HTR-8/SVneo (cell line): Measurements from ENCODE around the gene LDHAL6A.
"Not testable (repeated sequence)": the region's sequence is repeated elsewhere in the genome, so short reads cannot be mapped to it uniquely, and the experiment has no call there.

Source experiments
- DNase-seq: peaks from one replicate; pipeline ENCODE4 v3.0.0; 2011; ENCODE audit warnings: low spot score, mixed read lengths; ENCODE audit not compliant: insufficient read length
- FAIRE-seq: peaks from 2 replicates; lab custom pipeline; 2011; peaks lifted over from hg19 to GRCh38; lab: Jason Lieb, UNC

LDHAL6A gene

DNA sequence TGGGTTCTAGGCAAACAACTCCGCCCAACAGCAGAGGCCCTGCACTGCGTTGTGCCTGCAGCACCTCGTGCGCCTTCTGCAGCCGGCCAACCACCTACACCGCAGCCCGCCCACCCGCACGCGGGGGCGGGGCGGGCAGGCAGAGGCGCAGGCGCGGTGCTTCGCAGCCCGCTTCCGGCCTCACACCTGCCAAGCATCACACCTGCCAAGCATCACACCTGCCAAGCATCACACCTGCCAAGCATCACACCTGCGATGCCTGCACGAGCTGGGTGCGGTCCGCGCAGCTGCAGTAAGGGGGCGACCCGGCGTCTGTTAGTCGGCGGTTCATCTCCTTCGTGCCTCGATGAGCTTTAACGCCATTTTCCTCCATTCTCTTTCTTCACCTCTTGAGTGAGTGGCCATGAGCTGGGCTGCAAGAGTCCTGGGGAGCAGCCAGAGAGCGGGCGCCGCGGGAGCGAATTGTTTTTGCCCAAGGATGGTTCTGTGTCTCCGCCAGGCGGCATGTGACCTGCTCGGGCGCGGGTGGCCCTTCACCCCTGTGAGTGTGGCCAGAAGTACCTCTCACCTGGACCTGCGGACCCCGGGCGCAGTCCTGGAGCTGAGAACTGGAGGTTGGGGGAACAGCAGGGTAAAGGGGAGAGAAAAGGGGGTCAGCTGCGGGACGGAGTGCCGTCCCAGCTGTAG lies at the start of gene LDHAL6A:
LDHAL6A (plus strand) TSS at position 171 of the 687 bp plus-strand sequence. CDS start 825 bp downstream, outside the sequence.
- FAIRE-seq (no peak), DNase-seq (no peak)

DNA sequence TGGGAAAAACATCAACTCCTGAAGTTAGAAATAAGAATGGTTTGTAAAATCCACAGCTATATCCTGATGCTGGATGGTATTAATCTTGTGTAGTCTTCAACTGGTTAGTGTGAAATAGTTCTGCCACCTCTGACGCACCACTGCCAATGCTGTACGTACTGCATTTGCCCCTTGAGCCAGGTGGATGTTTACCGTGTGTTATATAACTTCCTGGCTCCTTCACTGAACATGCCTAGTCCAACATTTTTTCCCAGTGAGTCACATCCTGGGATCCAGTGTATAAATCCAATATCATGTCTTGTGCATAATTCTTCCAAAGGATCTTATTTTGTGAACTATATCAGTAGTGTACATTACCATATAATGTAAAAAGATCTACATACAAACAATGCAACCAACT lies 48.3 kb upstream of the LDHAL6A start:
- not testable (repeated sequence) for DNase-seq, FAIRE-seq

DNA sequence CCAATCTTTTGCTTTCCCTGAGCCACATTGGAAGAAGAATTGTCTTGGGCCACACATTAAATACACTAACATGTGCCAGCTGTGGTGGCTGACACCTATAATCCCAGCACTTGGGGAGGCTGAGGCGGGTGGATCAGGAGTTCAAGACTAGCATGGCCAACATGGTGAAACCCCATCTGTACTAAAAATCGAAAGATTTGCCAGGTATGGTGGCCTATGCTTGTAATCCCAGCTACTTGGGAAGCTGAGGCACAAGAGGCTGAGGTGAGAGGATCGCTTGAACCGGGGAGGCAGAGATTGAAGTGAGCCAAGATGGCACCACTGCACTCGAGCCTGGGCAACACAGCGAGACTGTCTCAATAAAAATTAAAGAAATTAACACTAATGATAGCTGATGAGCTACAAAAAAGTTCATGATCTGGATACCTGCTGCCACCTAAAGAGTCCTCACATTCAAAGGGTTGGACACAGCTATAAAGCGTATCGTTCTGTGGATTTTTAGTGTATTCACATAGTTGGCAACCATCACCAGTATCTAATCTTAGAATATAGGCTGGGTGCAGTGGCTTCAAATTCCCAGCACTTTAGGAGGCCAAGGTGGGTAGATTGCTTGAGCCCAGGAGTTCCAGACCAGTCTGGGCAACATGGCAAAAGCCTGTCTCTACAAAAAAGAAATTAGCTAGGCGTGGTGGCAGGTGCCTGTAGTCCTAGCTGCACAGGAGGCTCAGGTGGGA lies 46.9 kb upstream of the LDHAL6A start:
- no peak for DNase-seq
- no peak for FAIRE-seq

DNA sequence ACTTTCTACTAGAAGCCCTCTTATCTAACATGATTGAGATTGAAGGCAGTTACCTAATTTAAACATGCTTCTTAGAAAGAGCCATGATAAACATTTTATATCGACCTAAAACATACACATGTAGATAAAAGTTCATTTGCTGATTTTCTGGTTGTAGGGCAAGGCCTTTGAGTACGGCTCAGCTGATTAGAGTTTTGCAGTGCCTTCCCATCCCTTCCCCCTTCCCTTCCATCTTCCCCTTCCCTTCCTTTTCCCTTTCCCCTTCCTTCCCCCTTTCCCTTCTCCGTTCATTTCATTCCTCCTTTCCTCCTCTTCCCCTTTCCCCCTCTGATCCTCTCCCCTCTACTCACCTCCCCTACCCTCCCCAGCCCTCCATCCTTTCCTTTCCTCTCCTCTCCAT lies 39.2 kb upstream of the LDHAL6A start:
- no peak for DNase-seq

DNA sequence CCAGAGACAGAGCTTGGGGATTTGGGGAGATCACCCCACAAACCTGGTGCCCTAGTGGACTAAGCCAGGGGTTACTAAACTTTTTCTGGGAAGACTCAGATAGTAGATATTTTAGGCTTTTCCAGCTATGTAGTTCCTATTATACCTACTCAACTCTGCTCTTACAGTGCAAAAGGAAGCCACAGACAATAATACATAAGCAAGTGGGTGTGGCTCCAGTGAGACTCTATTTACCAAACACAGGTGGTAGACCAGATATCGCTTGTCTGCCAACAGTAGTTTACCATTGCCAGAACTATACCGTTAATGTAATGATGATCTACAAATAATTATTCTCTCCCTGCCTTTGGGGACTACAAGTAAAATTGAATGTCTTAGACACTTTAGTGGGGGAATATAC lies 36.6 kb upstream of the LDHAL6A start:
- FAIRE-seq, result no peak
- no peak for DNase-seq

More for the DNA sequence above, 39.2 kb upstream of the LDHAL6A start:
- no peak for FAIRE-seq

DNA sequence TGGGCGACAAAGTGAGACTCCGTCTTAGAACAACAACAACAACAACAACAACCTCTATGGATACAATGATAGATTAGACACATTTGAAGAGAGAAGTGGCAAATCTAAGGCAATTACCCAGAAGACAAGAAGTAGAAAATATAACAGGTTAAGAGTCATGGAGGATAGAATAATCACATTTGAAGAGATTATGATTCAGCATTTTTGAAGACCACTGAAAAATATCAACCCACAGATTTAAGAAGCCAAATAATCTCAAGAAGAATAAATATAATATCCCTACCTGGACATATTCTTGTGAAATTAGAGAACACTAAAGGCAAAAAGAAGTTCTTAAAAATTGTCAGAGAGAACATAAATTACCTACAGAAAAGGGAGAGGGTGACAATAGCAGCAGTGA lies 35.6 kb upstream of the LDHAL6A start:
- FAIRE-seq (no peak), DNase-seq (no peak)

DNA sequence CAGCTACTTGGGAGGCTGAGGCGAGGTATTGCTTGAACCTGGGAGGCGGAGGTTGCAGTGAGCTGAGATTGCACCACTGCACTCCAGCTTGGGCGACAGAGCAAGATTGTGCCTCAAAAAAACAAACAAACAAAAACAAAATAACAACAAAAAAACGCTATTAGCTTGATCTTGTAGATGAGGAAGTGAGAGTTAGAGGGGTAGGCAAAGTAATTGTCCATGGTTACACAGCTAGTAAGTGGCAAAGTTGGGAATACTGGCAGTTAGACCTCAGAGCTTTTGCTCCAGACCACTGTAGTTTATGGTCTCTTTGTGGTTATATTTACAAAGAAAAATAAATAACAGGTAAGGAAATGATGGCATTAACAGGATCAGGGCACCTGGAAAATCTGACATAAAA lies 28.4 kb upstream of the LDHAL6A start:
- FAIRE-seq, result no peak
- no peak for DNase-seq

DNA sequence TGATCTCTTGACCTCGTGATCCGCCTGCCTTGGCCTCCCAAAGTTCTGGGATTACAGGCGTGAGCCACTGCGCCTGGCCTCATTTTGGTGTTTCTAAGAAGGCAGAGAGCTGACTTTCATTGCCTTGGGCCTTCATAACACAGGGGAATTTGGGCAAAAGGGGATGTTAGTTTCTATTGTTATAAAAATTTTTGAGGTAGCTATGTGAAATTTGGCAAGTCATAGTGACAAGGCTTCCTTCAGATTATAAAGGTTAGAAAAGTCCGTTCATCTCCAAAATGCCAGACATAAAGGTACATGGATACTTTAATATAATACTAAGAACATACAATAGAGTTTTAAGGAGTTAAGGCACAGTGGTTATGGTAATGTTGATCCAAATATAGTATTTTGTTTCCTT lies 26.3 kb upstream of the LDHAL6A start:
- no peak for DNase-seq
- no peak for FAIRE-seq

DNA sequence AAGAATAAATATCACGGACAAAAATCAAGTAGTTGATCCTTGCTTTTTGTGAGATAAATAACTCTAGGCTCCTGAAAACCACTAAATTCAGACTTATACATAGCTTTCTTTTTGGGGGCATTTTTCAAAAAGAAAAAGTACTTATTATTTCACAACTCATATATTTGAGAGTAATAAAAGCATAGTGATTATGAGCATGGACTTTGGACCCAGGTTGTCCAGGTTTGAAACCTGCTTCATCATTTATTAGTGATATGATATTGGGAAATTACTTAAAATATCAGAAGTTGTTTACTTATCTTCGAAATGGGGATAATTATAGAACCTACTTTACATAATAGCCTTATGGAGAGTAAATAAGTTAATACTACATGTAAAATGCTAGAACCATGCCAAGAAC lies 17.0 kb upstream of the LDHAL6A start:
- DNase-seq, result no peak
- FAIRE-seq, result no peak

DNA sequence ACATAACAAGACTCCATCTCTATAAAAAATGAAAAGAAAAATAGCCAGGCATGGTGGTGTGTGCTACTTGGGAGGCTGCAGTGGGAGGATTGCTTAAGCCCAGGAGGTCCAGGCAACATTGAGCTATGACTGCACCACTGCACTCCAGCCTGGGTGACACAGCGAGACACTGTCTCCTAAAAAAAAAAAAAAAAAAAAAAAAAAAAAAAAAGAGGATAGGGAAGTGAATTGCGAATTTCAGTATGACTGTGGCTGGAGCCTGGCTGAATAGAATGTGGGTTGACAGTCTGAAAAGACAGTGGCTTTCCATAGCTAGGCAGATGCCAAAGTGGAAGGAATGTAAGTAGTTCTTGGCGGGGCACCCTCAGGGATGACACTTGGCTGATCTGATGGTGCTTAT lies 6.4 kb upstream of the LDHAL6A start:
- FAIRE-seq (no peak), DNase-seq (no peak)

DNA sequence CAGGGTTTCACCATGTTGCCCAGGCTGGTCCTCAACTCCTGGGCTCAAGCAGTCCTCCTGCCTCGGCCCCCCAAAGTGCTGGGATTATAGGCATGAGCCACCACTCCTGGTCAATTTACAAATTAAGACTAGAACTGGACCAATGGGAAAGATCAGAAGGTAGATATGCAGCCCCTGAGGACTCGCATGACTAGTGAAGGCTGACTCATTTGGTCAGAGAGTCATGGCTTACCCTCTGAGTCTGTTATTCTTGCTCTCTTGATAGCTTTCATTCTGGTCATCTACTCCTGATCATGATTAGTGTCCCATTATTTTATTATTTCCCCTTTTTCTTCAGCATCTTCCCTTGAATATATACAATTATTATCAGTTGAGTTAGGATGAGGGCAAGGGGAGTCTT lies 2.7 kb upstream of the LDHAL6A start:
- FAIRE-seq (no peak), DNase-seq (peak; percentile 27)

DNA sequence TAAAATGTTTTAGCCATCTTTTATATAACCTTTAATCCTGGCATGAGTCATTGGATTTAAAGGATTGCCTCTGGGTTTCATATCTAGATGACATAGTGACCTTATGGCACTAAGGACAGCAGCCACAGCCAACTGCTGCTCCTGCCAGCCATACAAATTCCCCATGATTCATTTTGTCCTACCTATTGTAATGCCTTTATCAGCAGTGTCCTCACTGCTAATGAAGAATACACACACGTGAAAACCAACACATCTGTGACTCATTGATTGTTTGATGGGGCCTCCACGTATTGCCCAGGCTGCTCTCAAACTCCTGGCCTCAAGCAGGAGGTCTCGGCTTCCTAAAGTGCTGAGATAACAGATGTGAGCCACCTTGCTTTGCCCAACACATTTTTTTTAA lies 1.8 kb downstream of the LDHAL6A start:
- no peak for FAIRE-seq
- DNase-seq, result peak; percentile 7

DNA sequence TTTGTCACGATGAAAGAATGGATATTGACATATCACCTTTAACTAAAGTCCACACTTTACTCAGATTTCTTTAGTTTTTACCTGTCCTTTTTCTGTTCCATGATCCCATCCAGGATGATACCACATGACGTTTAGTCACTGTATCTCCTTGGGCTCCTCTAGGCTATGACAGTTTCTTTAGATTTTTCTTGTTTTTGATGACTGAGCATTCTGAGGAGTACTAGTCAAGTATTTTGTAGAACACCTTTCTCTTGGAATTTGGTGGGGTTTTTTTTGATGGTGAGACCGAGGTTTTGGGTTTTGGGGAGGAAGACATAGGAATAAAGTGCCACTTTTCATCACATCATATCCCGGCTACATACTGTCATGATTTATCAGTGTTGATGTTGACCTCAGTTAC lies 4.0 kb downstream of the LDHAL6A start:
- no peak for FAIRE-seq

DNA sequence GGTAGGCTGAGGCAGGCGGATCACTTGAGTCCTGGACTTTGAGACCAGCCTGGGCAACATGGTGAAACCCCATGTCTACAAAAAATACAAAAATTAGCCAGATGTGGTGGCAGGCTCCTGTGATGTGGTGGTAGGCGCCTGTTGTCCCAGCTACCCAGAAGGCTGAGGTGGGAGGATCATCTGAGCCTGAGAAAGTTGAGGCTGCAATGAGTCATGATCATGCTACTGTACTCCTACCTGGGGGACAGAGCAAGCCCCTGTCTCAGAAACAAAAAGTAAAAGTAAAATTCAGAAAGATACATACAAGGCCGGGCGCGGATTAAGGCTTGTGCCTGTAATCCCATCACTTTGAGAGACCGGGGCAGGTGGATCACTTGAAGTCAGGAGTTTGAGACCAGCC lies 6.3 kb downstream of the LDHAL6A start:
- no peak for DNase-seq
- FAIRE-seq, result no peak

More for the DNA sequence above, 4.0 kb downstream of the LDHAL6A start:
- DNase-seq, result no peak

DNA sequence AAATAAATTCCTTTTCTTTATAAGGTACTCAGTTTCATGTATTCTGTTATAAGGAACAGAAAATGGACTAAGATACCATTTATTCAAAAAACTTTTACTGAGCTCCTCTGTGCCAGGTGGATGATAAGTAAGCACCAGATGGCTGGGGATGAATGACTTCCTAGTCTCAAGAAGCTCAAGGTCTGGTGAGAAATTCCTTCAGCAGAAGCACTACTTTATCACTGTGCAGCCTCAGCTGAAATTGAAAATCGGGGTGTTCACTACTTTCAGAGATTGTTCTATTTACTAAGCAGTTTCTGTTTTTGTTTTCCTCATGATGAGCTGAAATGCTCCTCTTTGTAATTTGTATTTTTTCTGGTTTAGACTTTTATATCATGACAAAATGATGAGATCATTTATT lies 7.8 kb downstream of the LDHAL6A start:
- DNase-seq, result no peak
- FAIRE-seq, result no peak

DNA sequence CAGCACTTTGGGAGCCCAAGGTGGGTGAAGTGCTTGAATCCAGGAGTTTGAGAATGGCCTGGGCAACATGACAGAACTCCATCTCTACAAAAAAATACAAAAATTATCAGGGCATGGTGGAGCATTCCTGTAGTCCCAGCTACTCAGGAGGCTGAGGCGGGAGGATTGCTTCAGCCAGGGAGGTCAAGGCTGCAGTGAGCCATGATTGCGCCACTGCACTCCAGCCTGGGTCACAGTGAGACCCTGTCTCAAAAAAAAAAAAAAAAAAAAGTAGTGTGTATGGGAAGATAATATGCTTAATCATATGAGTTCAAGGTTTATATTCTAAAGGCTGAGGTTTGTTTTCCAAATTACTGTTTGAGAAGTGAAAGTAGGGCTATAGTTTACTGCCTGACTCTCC lies 10.7 kb downstream of the LDHAL6A start:
- no peak for FAIRE-seq
- DNase-seq, result no peak

DNA sequence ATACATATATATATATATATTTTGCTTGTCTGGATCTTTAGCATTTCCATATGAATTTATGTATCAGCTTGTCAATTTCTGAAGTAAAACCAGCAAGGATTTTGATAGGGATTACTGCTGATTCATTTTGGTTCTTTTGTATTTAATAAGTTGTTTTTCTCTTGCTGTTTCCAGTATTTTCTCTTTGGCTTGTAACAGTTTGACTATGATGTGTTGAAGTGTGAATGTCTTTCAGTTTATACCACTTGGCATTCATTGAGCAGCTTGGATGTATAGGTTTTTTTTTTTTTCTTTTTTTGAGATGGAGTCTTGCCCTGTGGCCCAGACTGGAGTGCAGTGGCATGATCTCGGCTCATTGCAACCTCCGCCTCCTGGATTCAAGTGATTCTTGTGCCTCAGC lies 12.4 kb downstream of the LDHAL6A start:
- DNase-seq (no peak), FAIRE-seq (no peak)

DNA sequence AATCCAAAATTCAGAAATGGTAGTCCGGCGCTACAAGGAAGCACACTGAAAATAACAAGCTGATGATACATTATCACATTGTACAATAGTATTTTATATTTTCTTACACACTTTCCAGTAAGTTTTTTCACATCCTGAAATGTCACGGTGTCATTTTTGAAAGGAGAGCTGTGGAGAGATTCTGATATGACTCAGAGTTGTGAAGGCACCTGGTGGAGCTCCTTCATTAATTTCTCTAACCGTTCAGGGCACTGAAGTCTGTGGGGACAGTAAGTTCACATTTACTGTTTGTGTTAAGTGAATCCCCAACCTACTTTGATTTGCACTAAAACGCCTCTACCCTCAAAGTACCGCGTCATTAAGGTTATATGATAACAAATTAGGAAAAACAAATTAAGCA lies 13.3 kb downstream of the LDHAL6A start:
- DNase-seq, result no peak
- no peak for FAIRE-seq

DNA sequence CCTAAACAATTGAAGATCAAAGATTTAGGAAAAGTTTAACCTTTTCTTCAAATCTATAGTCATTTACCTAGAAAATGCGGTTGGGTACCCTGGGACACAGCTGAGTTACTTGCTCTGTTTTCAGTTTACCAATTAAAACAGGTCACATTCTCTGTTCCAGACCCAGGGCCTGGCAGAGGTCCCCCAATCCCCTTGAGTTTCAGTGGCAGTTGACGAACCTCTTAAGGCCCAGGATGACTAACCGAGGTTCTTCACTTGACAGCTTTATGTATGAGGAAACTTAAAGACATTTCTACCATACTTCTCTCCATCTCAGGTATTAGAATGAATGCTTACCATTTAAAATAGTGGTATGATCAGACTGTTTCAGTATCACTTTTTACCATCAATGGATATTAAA lies 16.3 kb downstream of the LDHAL6A start:
- DNase-seq (no peak), FAIRE-seq (no peak)

DNA sequence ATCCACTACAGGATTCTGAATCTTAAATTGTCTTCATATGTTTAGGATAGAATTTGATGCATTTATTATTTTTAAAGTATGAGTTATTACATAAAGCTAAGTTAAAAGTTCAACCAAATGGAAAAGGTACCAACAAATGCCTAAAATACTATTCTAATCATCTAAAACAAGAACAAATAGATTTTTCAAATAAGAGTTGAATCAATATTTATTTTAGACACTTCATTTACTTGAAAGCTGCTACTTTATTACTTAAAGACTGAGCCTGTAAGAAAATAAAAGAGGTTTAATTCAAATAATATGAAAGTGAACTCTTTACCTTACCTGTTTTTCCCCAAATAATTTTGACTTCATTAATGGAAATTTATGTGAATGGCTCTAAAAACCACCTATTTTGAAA lies 16.9 kb downstream of the LDHAL6A start:
- DNase-seq (no peak), FAIRE-seq (no peak)

DNA sequence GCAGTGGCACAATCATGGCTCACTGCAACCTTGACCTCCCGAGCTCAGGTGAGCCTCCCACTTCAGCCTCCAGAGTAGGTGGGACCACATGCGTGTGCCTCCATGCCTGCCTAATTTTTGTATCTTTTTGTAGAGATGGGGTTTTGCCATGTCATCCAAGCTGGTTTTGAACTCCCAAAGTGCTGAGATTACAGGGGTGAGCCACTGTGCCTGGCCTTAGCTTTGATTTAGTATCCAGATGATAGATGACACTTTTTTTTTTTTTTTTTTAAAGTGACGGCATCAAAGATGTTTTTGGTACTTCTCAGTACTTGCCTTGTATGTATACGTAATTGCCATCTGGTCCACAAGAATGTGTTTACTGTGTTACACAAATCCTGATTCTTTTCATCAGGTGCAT lies 23.4 kb downstream of the LDHAL6A start:
- no peak for DNase-seq
- no peak for FAIRE-seq
